Non-pigmented ciliary epithelial cell (primary cell): ENCODE measurements around the gene CCDC187.

ENCODE experiments used
- DNase-seq: peaks from one replicate; pipeline ENCODE4 v3.0.0-alpha.2; 2010; ENCODE audit warnings: low read depth

CCDC187 gene

GRCh38 chr9:136204838-136205706 is 98.8 kb downstream of the CCDC187 start, which contains the start of gene LHX3:
Gene LHX3 (minus strand): TSS chr9:136205128. CDS start chr9:136205012, 116 bp downstream.
- no peak for DNase-seq

DNA sequence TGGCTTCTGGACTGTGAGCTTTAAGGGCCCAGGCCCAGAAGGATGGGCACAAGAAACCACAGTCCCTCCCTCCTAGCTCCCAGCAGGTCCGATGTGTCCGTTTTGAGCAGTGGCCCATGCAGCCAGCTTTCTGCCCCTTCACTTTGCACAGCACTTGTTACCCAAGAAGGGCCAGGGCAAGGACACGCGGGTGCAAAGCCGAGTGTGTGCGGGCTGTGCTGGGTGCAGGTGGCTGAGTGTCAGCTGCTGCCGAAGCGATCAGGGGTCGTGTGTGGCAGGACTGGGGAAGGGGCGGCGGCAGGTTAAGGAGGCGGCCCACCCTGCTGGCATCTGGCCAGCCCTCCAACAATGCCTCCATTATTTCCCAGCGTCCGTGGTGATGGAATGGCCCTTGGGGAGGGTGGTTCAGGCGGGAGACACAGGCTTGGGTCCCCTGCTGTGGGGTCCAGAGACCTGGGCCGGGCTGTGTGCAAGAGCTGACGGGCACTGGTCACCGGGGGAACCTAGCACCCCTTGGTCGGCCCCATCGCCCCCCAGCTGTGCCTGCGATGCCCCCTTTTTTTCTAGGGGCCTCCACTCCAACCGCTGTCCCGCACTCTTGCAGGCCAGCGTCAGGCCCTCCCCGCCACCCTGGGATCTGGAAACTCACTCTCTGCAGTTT is 99.6 kb downstream of the CCDC187 start:
- DNase-seq: no peak

- no peak for DNase-seq
Measured at GRCh38 chr9:136203408-136204144, 100.3 kb downstream of the CCDC187 start.

DNA sequence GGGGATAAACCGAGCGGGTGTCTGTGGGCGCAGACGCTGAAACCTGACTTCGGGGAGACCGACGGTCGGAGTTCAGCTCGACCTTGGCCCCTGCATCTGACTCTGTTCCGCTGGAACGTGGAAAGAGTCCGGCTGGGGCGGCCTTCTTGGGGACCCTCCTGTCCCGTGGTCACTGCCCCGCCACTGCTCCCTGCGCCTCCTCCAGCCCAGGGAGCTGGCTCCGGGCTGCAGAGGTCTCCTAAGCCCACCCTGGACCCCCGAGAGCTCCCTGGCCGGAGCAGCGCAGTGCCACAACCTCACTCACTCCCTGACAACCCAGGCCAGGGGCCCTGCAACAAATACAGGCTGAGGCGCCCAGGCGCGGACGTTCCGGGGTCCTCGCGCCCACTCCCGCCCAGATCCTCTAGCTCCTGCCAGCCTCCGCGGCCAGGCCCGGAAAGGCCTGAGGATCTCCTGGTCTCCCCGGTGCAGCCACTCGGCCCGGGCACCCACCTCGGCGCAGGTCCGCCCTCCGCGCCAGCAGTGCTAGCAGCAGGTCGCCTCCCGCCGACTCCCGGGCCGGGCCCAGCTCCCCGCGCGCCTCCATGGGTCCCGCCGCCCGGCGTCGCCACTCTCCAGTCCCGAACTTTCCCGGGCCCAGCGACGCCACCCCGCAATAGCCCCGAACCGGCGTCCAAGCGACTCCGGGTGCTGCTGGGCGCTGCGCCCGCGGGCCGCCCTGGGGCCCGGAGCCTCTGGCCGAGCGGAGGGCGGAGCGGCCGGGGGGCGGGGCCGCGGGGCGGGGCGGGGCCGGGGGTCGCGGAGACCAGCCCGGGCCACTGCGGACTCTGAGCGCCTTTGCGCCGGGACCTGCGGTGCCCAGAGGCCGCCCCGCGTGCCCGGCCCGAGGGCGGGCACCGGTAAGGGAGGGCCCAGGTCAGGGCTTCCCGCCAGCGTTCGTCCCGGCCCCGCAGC is 101.2 kb downstream of the CCDC187 start:
- DNase-seq: no peak

DNA sequence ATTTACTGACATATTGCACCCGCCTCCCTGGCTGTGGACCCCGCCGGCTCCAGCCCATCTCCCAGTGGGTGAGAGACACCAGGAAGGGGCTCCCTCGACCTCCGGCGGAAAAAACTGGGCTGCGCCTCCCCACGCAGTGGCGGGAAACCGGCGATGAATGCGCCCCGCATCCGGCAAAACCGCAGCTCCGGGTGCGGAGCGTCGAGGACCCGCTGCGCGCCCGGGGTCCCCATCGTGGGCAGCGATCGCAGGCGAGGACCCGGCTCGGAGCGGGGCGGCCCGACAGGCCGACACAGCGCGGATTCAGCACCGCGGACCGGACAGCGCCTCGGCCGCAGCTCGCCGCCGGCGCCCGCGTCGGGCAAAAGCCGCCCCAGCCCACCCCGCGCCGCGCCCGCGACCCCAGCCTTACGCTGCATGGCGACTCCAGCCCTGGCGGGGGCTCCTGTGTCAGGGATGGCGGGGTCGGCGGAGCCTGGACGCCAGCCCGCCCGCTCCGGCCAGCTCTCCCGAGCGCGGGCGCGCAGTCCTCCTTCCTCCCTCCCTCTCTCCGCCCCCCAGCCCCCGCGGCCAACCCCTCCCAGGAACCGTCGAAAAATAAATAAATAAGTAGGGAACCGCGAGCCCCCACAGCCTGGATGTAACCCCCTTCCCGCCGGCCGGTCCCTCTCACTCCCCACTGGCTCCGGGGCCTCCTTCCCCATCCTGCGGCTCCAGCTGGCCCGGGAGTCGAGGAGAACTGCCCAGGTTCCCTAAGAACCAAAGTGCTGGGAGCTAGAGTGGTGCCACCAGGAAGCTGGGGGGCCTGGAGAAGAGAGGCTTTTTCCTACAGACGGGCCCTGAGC is 102.1 kb downstream of the CCDC187 start:
- no peak for DNase-seq

DNA sequence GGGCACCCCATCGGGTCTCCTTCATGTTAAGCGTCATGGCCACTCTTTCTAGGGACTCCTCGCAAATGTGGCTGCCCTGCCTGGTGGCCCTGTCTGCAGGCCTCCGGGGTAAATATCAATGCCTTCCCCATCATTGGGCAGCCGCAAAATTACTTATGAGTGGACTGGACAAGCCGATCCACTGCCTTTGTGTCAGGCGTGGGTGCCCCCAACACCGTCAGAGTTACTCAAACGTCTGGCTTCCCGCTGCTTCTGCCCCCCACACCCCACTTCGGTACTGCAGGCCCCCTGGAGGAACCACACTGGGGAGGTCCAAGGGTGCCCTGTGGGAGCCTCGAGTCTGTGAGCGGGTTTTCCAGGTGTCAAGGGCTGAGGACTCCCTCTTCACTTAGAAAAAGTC is 102.7 kb downstream of the CCDC187 start:
- DNase-seq: no peak

- DNase-seq: no peak
Measured at GRCh38 chr9:136200424-136200823, 103.5 kb downstream of the CCDC187 start.
